Keratinocyte (primary cell): ENCODE data around the gene ZBTB18.

Experiments used
- CTCF ChIP-seq, 3 experiments: IDR thresholded peaks in 1 of 3; conservative IDR thresholded peaks in 1 of 3; optimal IDR thresholded peaks in 1 of 3; 2 replicates in 2 of 3; 3 replicates in 1 of 3; pipeline versions ENCODE3 to v1.5.1; 2011; ENCODE audit warnings: low read length in 3 of 3, mild to moderate bottlenecking in 3 of 3, moderate library complexity in 2 of 3, control low read depth in 1 of 3, inconsistent platforms in 1 of 3; ENCODE audit not compliant: insufficient read depth in 2 of 3; ENCODE audit errors: extremely low read depth in 1 of 3
- EZH2 ChIP-seq: IDR thresholded peaks from one replicate; pipeline ENCODE4 v1.6.1; 2012; ENCODE audit warnings: inconsistent platforms, mild to moderate bottlenecking, low read length, moderate library complexity

- TF ChIP-seq CTCF (optimal IDR thresholded peaks at IDR 0.05 in 1 of 3, IDR thresholded peaks at IDR 0.05 in 1 of 3, conservative IDR thresholded peaks at IDR 0.05 in 1 of 3; ENCODE audit: extremely low read depth in 1 of 3, insufficient read depth in 2 of 3, low read length in 3 of 3) (no peak), EZH2 (no peak)
Observed at GRCh38 chr1:244010191-244010590, 40.9 kb upstream of the ZBTB18 start.
